Hematopoietic multipotent progenitor cell (in vitro differentiated cells): Measurements from ENCODE around the gene DNM3. TPM values are rescaled to one million over a fixed set of nuclear protein-coding genes. Genes with fewer than 3 reads are reported as not detected.
A peak's percentile ranks its signal among the peaks of the same experiment; 100 is the strongest.
"Not testable (repeated sequence)": the region's sequence is repeated elsewhere in the genome, so short reads cannot be mapped to it uniquely, and the experiment has no call there.

Experiments used
- DNase-seq, 3 donors: peaks; one replicate each; pipeline ENCODE4 v3.0.0-alpha.2; 2011 to 2015; ENCODE audit warnings: low read depth in 2 of 3, low spot score in 2 of 3
- total RNA-seq: library from RNA; depleted of rRNA; stranded (reverse); fragments of >200 nt; gene quantifications from one replicate; pipeline ENCODE4 v1.2.3, GENCODE V29; 2012

Gene DNM3
- total RNA-seq, 1 donor = 4.0 TPM

DNA sequence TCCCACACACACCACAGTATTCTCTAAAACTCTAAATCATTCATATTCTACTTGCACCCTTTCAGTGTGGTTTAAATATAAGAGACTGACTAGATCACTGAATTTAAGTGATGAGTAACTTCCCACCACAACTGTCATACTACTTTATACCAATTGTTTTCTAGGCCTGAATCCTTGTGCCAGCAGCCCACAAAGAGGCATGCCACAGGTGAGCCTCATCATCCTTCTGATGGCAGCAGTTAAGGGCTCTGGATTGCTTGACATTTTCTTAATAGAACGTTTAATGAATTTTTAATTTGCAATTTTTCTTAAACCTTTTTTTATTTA lies 588.8 kb downstream of the DNM3 start:
- DNase-seq = no peak

DNA sequence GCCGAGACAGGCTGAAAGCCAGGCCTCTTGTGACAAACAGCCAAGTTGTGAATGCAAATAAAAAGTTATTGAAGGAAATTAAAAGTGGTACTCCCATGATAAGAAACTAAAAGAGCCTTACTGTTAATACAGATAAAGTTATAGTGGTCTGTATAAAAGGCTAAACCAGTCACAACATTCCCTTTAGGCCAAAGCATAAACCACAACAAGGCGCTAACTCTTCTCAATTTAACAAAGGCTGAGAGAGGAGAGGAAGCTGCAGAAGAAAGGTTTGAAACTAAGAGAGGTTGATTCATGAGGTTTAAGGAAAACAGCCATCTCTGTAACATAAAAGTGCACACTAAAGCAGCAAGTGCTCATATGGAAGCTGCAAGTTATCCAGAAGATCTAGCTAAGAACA lies 589.9 kb downstream of the DNM3 start:
- no peak for DNase-seq

DNA sequence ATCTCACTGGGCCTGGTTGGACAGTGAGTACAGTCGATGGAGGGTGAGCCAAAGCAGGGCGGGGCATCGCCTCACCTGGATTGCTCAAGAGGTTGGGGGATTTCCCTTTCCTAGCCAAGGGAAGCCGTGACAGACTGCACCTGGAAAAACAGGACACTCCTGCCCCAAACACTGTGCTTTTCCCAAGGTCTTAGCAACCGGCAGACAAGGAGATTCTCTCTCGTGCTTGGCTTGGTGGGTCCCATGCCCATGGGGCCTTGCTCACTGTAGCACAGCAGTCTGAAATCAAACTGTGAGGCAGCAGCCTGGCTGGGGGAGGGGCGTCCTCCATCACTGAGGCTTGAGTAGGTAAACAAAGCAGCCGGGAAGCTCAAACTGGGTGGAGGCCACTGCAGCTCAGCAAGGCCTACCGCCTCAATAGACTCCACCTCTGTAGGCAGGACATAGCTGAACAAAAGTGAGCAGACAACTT lies 590.5 kb downstream of the DNM3 start:
- DNase-seq = no peak

DNA sequence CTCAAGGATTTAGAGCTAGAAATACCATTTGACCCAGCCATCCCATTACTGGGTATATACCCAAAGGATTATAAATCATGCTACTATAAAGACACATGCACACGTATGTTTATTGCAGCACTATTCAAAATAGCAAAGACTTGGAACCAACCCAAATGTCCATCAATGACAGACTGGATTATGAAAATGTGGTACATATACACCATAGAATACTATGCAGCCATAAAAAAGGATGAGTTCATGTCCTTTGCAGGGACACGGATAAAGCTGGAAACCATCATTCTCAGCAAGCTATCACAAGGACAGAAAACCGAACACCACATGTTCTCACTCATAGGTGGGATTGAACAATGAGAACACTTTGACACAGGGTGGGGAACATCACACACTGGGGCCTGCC lies 595.9 kb downstream of the DNM3 start:
- not testable (repeated sequence) for DNase-seq

DNA sequence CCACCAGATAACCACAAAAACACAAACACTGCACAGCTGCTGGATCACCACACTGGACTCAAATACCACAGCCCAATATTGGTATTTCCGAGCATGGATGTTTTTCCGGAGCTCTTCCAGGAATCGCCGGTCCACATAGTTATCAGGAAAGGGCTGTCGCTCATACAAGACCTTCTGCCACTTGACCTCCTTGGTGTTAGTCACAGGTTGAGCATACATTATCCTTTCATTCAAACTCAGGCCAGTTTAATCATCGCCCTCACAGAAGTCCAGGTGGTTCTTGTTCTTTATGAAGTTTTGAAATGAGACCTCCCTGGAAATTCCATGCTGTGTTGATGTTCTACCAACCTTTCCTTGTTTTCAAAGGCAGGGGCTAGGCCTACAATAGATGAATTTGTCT lies 601.1 kb downstream of the DNM3 start:
- DNase-seq = no peak

DNA sequence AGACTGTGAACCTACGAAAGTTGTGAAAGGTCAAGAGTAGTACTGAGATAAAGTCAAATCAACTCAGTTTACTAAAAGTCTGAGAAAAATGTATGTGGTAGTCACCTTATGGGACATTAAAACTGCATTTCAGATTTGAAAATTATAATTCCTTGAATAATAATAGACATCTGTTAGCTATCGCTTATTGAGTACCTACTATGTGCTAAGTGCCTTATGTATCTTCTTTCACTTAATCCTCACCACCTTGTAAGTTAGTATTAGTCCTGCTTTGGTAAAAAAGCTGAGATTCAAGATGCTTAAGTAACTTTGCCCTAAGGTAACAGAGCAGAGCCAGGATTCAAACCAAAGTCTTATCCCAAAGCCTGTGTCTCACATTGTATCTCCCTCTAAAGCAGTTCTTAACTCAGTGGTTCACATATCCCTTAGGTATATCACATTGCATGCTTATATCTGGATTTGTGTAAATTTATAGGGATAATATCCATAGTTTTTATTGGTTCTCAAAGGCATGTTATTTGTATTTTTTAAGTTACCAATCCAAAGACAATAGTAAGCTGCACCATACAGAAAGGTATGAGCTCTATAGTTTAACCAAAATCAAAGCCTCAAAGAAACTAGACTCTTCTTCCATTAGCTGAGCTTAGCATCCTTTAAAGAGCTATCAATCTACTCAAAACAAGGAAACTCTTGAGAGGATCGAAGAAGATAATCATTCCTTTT lies 601.7 kb downstream of the DNM3 start:
- no peak for DNase-seq

DNA sequence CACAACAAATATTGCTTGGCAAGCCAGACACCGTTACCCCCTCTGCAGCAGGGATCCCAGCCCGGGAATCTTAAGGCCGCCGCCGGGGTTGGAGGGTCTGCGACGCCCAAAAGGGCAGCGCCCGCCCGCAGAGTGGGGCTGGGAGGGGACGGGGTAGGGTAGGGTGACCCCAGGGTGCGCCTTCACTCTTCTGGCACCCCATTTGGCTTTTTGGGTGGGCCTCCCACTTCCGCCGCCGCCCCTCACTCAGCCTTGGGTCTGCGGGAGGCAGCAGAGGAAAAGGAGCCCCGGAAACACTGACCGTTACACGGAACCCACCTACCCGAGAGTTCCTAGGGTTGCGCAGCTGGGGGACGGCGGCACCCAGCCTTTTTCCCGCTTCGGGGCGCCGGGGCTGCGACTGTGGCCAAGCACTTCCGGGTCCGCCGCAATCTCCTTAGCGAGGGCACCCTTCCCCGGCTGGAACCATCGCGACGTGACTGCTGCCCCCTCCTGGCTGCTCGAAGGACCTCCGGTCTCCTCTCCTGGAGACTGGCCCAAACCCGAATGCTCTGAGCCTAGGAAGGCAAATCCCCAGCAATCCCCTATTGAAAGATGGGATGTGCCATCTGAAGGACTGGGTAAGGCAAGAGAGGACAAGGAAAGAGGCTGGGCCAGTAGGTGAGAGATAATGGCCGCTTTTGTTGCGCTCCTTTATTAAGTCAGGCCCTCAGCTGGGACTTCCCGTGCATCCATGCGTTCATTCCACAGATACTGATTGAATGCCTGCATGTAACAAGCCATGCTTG lies 602.6 kb downstream of the DNM3 start, which contains the start of gene PIGC:
PIGC (minus strand) TSS at position 404 of the 788 bp plus-strand sequence. CDS start 1,447 bp downstream, outside the sequence.
- peak; percentile 78 to 91 (median 88) for DNase-seq

- DNase-seq = no peak
These were observed 605.2 kb downstream of the DNM3 start for GRCh38 chr1:172446547-172446946.

DNA sequence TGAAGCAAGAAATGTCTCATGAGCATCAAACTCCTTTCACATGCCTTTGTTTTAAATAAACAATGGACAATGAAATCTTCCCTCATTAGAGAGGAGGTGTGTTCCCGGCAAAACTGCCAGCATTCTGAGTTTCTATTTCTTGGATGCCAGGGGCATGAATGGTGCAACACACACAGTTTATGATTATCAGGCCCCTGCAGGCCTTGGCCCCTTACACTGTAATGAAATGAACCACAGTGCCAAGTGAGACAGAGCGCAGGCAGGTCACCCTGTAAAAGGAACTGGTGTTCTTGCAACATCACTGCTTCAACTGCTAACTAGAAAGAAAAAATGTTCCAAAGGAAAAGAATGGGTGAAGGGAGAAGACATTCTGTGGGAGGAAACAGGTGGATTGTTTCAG lies 606.3 kb downstream of the DNM3 start:
- DNase-seq = no peak

GRCh38 chr1:172448995-172449584 lies 607.8 kb downstream of the DNM3 start:
- DNase-seq = no peak

GRCh38 chr1:172449585-172450523 lies 608.6 kb downstream of the DNM3 start:
- DNase-seq = peak in 2 of 3 donors; percentile 46 to 65

- no peak for DNase-seq
These were observed 609.2 kb downstream of the DNM3 start for GRCh38 chr1:172450524-172450885.

DNA sequence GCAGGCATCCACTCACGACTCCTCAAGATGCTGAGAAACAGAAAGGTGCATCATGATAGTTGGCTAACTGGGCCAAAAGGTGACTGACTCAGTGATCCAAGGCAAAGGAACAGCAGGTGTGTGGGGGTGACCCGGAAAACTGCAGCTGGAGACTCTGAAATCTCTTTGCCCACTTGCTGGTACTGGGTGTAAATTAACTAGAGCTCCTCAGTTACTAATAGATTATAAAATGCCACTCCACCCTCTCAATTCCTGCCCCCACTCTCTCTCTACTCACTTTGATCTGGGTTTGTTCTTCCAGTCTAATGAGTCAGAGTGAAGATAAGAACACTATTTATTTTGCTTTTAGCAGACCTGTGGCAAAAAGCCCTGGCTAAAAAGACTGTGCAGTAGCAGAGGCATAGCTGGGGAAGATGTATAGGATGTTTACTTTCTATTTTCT lies 609.7 kb downstream of the DNM3 start:
- no peak for DNase-seq

- DNase-seq = no peak
These were observed 611.3 kb downstream of the DNM3 start for GRCh38 chr1:172452536-172453152.

- no peak for DNase-seq
These were observed 611.9 kb downstream of the DNM3 start for GRCh38 chr1:172453153-172453545.

DNA sequence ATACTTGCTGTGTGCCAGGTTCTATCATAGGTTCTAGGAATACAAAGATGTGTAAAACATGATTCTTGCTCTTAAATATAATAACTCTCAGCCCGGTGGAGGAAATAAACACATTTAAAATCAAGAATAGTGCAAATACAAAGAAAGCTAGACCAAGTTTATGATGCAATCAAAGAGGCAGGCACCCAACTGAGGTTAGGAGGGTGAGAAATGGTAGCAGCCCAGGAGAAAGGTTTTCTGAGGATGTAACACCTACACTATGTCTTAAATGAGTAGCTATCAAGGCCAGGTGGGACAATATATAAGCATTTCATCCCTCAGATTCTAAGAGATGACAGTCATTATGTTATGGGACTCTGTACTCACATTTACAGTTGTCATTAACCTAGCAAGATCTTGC lies 612.3 kb downstream of the DNM3 start:
- DNase-seq = no peak

DNA sequence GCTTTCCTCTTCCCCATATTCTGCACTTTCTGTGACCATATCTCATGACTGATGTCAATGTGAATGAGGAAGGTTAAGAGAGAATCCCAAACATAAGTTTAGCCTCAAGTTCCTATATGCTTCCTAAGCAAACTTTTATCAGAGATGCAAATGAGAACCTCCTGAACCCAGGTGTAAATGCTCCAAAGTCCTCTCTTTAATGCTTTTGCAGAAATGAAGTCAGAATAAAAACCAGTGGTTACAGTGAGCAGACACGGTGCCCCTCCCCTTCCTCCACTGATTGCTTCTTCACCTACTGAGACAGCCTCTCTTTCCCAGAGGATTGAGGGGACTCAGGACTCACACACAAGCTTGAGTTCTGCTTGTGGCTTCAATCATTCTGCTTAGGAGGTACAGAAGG lies 614.2 kb downstream of the DNM3 start:
- no peak for DNase-seq

DNA sequence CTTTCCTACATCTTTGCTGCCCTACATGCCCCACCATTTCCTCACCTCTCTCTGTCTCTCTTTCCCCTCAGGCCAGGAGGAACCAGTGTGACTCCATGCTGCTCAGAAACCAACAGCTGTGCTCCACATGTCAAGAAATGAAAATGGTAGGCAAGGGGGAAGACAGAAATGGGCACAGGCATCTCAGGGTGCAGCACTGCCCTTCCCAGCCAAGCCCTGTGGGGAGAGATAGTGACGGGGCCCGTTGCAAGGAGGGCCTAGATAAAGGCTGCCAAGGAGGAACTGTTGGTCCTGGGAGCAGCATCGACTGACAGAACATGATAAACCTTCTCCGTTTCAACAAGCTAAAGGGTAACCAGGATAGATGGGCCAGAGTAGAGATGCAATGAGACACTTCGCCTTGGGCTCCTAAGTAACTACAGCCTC lies 615.1 kb downstream of the DNM3 start:
- DNase-seq = peak in 2 of 3 donors; percentile 9 to 10

DNA sequence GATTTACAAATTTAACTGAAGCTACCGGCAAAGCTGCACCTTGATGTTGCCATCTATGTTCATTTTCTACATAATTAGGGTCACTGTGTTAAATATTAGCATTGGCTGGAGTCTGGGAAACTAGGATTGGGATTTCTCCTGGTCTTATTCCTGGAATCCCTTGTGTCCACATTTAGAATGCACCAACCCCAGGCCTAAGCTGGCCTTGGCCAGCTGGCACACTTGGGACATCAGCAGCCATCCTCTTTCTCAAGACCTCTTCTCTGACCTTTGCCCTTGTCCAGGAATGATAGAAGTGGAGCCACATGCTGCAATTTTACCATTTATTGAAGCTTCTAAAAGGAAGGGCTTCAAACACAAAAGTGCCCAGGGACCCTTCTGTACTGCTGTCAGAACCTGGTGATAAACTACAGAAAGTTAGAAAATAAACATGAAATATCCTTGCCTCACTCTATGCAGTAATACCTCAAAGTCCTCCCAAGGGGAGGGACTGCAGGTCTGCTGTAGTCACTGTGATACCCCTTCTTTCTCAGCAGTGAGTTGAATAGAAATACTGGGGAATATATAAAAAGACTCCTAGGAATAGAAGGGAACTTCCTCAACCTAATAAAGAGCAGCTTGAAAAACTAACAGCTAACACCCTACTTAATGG lies 616.3 kb downstream of the DNM3 start:
- no peak for DNase-seq

- no peak for DNase-seq
These were observed 618.9 kb downstream of the DNM3 start for GRCh38 chr1:172460177-172460576.
